Suppressor macrophage treated with lipopolysaccharide for 4 hours (primary cell): ENCODE measurements around the gene HHAT.
A peak's percentile ranks its signal among the peaks of the same experiment; 100 is the strongest.
"Not testable (repeated sequence)": the region's sequence is repeated elsewhere in the genome, so short reads cannot be mapped to it uniquely, and the experiment has no call there.

Experiments used
- DNase-seq: peaks from one replicate; pipeline ENCODE4 v3.0.0-alpha.2; 2020

HHAT gene

GRCh38 chr1:210655511-210655910, 326.8 kb downstream of the HHAT start:
- DNase-seq, result no peak

GRCh38 chr1:210657806-210658205, 329.1 kb downstream of the HHAT start:
- no peak for DNase-seq

GRCh38 chr1:210661520-210661919, 332.8 kb downstream of the HHAT start:
- DNase-seq, result not testable (repeated sequence)

- DNase-seq, result no peak
These were observed 333.8 kb downstream of the HHAT start for GRCh38 chr1:210662291-210663050.

- no peak for DNase-seq
These were observed 335.2 kb downstream of the HHAT start for GRCh38 chr1:210663730-210664573.

GRCh38 chr1:210669951-210670350, 341.2 kb downstream of the HHAT start:
- no peak for DNase-seq

- no peak for DNase-seq
These were observed 345.4 kb downstream of the HHAT start for GRCh38 chr1:210674151-210674550.

GRCh38 chr1:210676539-210676938, 347.8 kb downstream of the HHAT start:
- no peak for DNase-seq

- no peak for DNase-seq
These were observed 348.8 kb downstream of the HHAT start for GRCh38 chr1:210677533-210677932.

- DNase-seq, result no peak
These were observed 349.6 kb downstream of the HHAT start for GRCh38 chr1:210678306-210678705.

GRCh38 chr1:210681158-210681557, 352.5 kb downstream of the HHAT start:
- peak; percentile 50 for DNase-seq

GRCh38 chr1:210683403-210684047, 354.8 kb downstream of the HHAT start:
- no peak for DNase-seq

- DNase-seq, result no peak
These were observed 356.0 kb downstream of the HHAT start for GRCh38 chr1:210684466-210685294.

- no peak for DNase-seq
These were observed 356.6 kb downstream of the HHAT start for GRCh38 chr1:210685295-210685650.

- DNase-seq, result no peak
These were observed 358.1 kb downstream of the HHAT start for GRCh38 chr1:210686841-210687240.

- no peak for DNase-seq
These were observed 359.0 kb downstream of the HHAT start for GRCh38 chr1:210687582-210688279.

- peak; percentile 31 for DNase-seq
These were observed 360.0 kb downstream of the HHAT start for GRCh38 chr1:210688512-210689234.

- DNase-seq, result no peak
These were observed 361.1 kb downstream of the HHAT start for GRCh38 chr1:210689826-210690225.

GRCh38 chr1:210690236-210690635, 361.5 kb downstream of the HHAT start:
- no peak for DNase-seq

- DNase-seq, result no peak
These were observed 362.4 kb downstream of the HHAT start for GRCh38 chr1:210691039-210691610.

- DNase-seq, result no peak
These were observed 364.1 kb downstream of the HHAT start for GRCh38 chr1:210692796-210693195.
